NCI-H1436 treated with DMSO at 0.1 percent for 48 hours (cell line): Measurements from ENCODE around the gene MIPEP.
"Not testable (repeated sequence)": the region's sequence is repeated elsewhere in the genome, so short reads cannot be mapped to it uniquely, and the experiment has no call there.

Experiments used
- DNase-seq: peaks from one replicate; lab custom pipeline; 2025; lab: John Stamatoyannopoulos, UW

The MIPEP gene

GRCh38 chr13:23889615-23890607 lies 711 bp upstream of the MIPEP start:
- DNase-seq = no peak

DNA sequence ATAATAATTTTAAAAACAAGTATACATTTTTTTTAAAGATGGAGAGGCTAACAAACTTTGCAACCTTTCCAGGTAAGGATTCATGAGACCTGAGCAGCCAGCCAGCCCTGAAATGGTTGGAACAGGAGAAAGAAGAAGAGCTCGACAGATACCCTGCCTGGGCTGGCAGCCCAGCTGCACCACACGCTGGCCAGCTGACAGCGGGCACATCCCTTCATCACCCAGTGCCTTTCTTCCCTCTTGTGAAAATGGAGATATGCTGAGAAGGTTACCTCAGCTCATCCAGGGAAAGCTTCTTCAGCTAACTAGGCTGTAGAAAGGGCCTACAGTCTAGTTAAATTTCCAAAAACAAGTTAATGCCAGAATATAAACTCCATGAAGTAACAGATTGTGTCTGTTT lies 4.8 kb downstream of the MIPEP start:
- DNase-seq = not testable (repeated sequence)

DNA sequence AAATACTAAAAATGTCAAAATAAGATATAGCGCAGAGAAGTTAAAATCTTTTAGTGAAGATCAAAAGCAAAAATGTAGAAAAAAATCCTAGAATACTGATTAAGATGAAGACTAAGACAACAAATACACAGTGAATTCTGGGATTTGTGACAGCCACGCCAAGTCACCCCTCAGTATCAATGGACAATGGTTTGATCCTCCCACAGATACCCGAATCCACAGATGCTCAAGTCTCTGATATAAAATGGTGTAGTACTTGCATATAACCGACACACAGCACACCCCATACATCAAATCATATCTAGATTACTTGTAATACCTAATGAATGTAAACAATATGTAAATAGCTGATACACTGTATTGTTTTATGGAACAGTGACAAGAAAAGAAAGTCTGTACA lies 5.9 kb downstream of the MIPEP start:
- no peak for DNase-seq

DNA sequence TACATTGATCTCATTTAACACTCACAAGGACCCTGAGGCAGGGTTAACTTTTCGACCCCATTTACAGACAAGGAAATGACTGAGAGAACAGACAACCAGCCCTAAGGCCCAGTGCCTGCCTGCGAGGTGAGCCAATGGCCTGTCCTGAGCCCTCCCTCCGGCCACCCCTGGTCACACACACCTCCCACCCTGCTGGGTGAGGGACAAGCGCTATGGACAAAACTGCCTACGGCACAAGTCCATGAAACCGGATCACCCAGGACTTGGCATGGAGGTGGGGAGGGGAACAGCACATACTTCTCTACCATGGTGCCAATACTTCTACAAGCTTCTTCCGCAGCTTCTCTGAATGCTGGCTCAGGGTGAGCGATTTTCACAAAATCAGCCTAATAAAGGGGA lies 7.8 kb downstream of the MIPEP start:
- DNase-seq = not testable (repeated sequence)

DNA sequence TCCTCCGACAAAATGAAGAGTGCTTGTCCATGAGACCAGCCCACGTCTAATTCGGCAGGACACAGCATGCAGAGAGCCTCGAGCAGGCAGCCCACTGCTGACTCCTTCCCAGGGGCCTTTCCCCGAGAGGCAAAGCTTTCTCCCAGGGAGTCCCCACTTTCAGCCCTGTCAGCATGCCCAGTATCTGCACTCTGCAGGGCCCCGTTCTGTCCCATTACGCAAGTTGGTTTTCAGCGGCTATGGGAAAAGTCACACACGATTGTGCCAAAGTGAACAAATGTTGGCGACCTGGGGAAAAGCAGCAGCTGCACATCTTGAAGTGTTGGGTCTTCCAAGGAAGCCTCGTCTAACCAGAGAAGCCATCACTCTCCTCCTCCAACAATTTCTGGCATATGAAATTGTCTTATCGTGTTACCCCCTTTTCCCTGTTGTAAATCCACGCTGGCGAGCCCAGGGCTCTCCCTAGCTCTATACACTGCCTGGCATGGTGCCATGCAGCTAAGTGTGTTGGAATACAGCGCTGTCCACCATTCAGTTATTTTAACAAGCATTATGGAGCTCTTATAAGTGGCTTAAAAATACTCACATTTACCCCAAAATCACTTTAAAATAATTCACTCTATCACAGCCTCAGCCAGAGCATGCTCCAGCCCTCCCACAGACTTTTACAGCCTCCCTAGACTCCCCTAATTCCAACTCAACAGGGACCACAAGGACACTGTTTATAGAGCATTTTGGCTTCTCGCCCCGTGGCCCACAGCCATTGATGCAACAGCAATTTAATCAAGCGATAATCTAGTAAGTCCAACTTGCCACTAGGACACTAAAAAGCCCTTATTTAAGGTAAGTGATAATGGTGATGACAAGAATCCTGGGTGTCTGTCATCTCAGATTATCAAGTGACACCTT lies 8.5 kb downstream of the MIPEP start:
- DNase-seq = not testable (repeated sequence)

DNA sequence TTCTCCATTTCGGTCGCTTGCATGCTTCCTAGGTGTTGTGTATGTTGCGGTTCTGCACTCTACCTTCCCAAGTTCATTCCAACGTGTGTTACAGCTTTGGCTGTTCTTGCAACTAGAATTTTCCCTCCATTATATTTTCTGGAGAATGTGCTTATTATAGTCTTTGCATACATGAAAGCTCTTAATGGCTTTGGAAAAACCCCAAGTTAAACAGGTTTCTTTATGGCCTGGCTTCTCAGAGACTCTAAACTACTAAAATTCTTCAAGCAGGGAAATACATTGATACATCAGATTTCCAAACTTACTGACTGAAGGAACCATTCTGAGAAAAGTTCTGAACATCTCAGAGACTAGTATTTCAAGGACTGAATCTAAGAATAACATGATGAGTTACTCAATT lies 11.9 kb downstream of the MIPEP start:
- no peak for DNase-seq

- no peak for DNase-seq
Measured at GRCh38 chr13:23876265-23876664, 12.9 kb downstream of the MIPEP start.

GRCh38 chr13:23871616-23872220 lies 17.5 kb downstream of the MIPEP start:
- DNase-seq = no peak

GRCh38 chr13:23870356-23871140 lies 18.7 kb downstream of the MIPEP start:
- DNase-seq = no peak

DNA sequence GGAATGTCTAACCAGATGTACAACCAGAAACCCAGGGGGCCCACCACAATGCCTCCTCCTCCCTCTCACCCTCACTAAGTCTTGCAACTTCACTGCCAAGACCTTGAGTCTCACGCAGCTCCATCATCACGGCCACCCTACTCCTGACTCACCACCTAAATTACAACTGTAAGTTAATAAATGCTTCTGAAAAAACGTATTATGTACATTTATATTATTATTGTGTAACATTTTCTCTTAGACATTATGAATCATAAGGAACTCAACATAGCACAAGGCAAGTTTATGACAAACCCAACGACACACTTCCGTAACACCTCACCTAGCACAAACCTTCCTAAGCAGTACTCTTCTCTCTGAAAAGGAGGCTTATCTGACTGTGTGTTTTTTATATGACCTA lies 20.7 kb downstream of the MIPEP start:
- no peak for DNase-seq

DNA sequence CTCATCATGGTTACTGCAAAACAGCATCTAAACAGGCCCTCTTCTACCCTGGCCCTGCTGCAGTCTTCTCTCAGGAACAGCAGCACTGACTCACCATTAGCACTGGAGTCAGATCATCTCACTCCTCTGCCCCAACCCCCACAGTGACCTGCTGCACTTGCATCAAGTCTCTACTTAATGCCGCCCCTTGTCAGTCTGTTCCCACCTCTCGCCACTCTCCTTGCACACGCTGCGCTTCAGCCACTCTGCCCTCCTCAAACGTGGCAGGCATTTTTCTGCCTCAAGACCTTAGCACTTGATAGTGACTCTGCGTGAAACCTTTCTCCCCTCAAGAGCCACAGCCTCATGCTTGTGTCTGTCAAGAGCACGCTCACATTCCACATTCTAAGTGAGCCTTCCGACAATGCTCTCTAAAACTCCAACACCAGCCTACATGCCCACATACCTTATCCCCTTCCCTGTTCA lies 22.1 kb downstream of the MIPEP start:
- DNase-seq = no peak

- no peak for DNase-seq
Measured at GRCh38 chr13:23866420-23867026, 22.7 kb downstream of the MIPEP start.

- DNase-seq = no peak
Measured at GRCh38 chr13:23865906-23866305, 23.3 kb downstream of the MIPEP start.

DNA sequence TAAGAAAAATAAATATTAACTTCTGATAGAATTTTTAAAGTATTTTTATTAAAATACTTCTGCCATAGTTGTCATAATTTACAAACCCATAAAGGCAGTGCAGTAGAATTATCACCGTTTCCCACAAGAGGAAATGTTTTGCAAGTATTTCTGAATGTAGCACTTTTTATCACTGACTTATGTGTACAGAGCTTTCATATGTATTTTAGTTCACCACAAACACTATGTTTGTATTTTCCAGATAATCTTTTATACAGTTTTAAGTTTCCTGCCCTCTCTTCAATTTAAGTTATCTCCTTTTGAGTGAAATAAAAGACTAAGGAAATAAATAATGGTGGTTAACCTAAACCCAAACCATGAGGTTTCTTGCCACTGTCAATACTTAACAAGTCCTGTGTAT lies 24.2 kb downstream of the MIPEP start:
- DNase-seq = no peak

GRCh38 chr13:23861310-23861709 lies 27.9 kb downstream of the MIPEP start:
- DNase-seq = no peak

- DNase-seq = no peak
Measured at GRCh38 chr13:23859904-23860303, 29.3 kb downstream of the MIPEP start.

DNA sequence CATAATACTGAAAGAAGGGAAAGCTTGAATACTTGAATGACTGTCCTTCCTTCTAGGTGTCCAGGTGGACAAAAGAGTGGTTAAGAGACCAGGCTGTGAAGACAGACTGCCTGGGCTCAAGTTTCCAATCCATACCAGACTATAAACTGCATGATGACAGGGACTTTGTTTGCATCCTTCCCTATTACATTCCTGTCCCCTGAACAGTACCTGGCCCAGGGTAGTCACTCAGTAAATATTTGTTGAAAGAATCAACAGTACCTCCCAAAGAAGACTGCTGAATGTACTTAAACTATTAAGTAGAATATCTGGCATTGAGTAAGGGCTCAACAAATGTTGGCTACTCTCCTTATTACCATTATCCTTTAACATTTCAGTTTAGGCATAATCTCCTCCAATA lies 29.7 kb downstream of the MIPEP start:
- DNase-seq = no peak

DNA sequence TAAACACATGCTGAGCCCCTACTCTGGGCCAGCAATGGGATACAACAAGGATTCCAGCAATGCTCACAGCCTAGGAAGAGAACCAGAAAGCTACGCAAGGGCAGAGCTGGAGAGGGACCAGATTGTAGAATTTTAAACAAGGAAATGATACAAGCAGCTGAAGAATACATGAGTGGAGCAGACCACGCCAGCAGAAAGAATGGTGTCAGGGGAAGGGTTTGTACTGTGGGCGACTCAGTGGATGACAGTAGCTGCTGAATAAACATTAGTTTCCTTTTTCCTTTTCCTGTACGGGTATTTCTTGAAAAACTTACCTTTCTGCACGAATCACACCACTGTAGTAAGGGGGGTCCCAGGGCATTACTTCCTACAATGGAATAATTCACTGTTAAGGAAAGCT lies 30.7 kb downstream of the MIPEP start:
- no peak for DNase-seq

GRCh38 chr13:23856008-23856750 lies 33.0 kb downstream of the MIPEP start:
- DNase-seq = no peak

DNA sequence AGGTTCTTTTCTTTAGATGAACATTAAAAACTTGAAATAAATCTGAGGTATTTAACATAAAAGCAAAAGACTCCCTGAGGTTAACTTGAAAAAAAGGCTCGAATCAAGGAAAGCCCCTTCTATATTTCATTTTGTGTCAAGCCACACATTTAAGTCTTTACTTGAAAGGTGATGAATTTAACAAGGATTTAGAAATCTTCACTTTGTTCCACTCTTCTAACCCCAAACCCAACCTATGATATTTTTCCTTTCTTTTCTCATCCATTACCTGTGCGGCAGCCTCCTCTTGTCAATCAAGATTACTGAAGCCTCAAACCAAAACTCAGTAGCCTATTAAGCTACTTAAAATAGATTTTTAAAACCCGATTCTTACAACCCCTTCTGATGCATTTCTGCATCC lies 33.8 kb downstream of the MIPEP start:
- DNase-seq = no peak
